H1 (cell line): ENCODE data around the gene BPIFB2. TPM values are rescaled to one million over a fixed set of nuclear protein-coding genes. Genes with fewer than 3 reads are reported as not detected.

Experiments used
- BACH1 ChIP-seq: IDR thresholded peaks from 2 replicates; pipeline ENCODE4 v1.6.1; 2012; ENCODE audit warnings: low read length, improper control_type of control experiment
- RXRA ChIP-seq: IDR thresholded peaks from 2 replicates; pipeline ENCODE4 v1.6.1; 2011; ENCODE audit warnings: low read depth, mild to moderate bottlenecking, low read length, moderate library complexity; ENCODE audit not compliant: insufficient read depth
- polyA plus RNA-seq, 7 experiments: library from polyadenylated mRNA; depleted of rRNA in 3 of 7; stranded (reverse) in 5 of 7; unstranded in 2 of 7; fragments of >200 nt in 5 of 7; fragments of 200-250 nt in 2 of 7; gene quantifications; 1 replicate in 5 of 7; 2 replicates in 1 of 7; 4 replicates in 1 of 7; pipeline versions ENCODE4 v1.2.1 to v1.2.3, GENCODE V29; 2011 to 2013; ENCODE audit warnings: missing spikeins in 2 of 7, mixed read lengths in 2 of 7
- total RNA-seq: library from RNA; stranded (reverse); fragmentation: NEBNext Ultra II Directional; extraction: Animal tissue kit (Norgen Biotek cat#: 25700); gene quantifications from 2 replicates; pipeline ENCODE4 v1.2.1, GENCODE V29; 2021
- TF ChIP-seq, protein P1 (sequence below): IDR thresholded peaks from 2 replicates; pipeline ENCODE4 v1.6.1; 2012; ENCODE audit warnings: inconsistent platforms
- TF ChIP-seq, protein P2 (sequence below): fragments of 300-600 bp; sonication (generic); IDR thresholded peaks from 2 replicates; pipeline ENCODE4 v1.7.1; 2012; ENCODE audit warnings: low read length, moderate library complexity, mild to moderate bottlenecking, inconsistent platforms; ENCODE audit not compliant: insufficient replicate concordance

Gene BPIFB2
- total and polyA plus RNA-seq, 2 of the 8 experiments (the other 6 are each of a cell fraction or from before 2014, with no cell fraction given) = not detected

DNA sequence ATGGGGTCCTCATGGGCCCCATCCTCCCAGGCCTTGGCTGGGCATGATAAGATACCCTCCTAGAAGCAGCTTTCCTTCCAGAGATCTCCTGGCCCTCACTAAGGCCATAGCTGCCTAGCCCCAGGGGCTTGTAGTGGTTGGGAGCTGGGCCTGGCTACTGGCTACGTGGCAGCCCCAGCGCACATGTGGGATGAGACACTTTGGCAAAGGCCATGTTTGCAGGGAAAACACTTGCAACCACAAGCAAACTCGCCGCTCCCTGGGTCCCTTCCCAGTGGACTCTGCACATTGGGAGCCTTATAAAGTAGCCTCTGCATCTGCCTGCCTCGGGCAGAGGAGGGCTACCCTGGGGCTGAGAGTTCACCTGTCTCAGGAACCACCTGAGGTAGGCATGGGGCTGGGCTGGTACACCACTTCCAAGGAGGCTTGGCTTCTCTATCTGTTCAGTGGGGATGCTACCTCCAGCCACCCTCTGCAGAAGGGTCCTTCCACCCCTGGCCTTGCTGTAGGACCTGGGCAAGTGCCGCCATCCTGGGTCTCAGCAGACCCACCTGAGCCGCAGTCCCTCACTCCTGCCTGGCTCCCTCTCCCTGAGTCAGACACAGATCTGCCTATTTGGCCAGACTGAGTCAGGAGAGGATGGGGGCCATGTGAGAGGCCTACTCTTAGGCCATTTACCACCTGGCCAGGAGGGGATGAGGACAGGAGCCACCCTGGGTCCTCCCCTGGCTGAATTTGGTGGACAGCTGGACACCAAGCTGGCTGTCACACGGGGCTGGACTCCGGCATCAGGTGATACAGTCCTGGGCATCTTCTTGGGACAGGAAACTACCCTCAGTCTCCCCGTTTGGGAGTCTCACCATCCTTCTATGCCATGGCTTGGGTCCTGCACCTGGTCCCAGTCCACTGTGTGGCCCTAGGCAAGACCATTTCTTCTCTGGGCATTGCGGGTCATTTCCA is at the start of gene BPIFB2 (continued):
- no peak for TF ChIP-seq RXRA
- no peak for TF ChIP-seq BACH1
- TF ChIP-seq, protein P1, sequence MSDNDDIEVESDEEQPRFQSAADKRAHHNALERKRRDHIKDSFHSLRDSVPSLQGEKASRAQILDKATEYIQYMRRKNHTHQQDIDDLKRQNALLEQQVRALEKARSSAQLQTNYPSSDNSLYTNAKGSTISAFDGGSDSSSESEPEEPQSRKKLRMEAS = no peak
- TF ChIP-seq, protein P2, sequence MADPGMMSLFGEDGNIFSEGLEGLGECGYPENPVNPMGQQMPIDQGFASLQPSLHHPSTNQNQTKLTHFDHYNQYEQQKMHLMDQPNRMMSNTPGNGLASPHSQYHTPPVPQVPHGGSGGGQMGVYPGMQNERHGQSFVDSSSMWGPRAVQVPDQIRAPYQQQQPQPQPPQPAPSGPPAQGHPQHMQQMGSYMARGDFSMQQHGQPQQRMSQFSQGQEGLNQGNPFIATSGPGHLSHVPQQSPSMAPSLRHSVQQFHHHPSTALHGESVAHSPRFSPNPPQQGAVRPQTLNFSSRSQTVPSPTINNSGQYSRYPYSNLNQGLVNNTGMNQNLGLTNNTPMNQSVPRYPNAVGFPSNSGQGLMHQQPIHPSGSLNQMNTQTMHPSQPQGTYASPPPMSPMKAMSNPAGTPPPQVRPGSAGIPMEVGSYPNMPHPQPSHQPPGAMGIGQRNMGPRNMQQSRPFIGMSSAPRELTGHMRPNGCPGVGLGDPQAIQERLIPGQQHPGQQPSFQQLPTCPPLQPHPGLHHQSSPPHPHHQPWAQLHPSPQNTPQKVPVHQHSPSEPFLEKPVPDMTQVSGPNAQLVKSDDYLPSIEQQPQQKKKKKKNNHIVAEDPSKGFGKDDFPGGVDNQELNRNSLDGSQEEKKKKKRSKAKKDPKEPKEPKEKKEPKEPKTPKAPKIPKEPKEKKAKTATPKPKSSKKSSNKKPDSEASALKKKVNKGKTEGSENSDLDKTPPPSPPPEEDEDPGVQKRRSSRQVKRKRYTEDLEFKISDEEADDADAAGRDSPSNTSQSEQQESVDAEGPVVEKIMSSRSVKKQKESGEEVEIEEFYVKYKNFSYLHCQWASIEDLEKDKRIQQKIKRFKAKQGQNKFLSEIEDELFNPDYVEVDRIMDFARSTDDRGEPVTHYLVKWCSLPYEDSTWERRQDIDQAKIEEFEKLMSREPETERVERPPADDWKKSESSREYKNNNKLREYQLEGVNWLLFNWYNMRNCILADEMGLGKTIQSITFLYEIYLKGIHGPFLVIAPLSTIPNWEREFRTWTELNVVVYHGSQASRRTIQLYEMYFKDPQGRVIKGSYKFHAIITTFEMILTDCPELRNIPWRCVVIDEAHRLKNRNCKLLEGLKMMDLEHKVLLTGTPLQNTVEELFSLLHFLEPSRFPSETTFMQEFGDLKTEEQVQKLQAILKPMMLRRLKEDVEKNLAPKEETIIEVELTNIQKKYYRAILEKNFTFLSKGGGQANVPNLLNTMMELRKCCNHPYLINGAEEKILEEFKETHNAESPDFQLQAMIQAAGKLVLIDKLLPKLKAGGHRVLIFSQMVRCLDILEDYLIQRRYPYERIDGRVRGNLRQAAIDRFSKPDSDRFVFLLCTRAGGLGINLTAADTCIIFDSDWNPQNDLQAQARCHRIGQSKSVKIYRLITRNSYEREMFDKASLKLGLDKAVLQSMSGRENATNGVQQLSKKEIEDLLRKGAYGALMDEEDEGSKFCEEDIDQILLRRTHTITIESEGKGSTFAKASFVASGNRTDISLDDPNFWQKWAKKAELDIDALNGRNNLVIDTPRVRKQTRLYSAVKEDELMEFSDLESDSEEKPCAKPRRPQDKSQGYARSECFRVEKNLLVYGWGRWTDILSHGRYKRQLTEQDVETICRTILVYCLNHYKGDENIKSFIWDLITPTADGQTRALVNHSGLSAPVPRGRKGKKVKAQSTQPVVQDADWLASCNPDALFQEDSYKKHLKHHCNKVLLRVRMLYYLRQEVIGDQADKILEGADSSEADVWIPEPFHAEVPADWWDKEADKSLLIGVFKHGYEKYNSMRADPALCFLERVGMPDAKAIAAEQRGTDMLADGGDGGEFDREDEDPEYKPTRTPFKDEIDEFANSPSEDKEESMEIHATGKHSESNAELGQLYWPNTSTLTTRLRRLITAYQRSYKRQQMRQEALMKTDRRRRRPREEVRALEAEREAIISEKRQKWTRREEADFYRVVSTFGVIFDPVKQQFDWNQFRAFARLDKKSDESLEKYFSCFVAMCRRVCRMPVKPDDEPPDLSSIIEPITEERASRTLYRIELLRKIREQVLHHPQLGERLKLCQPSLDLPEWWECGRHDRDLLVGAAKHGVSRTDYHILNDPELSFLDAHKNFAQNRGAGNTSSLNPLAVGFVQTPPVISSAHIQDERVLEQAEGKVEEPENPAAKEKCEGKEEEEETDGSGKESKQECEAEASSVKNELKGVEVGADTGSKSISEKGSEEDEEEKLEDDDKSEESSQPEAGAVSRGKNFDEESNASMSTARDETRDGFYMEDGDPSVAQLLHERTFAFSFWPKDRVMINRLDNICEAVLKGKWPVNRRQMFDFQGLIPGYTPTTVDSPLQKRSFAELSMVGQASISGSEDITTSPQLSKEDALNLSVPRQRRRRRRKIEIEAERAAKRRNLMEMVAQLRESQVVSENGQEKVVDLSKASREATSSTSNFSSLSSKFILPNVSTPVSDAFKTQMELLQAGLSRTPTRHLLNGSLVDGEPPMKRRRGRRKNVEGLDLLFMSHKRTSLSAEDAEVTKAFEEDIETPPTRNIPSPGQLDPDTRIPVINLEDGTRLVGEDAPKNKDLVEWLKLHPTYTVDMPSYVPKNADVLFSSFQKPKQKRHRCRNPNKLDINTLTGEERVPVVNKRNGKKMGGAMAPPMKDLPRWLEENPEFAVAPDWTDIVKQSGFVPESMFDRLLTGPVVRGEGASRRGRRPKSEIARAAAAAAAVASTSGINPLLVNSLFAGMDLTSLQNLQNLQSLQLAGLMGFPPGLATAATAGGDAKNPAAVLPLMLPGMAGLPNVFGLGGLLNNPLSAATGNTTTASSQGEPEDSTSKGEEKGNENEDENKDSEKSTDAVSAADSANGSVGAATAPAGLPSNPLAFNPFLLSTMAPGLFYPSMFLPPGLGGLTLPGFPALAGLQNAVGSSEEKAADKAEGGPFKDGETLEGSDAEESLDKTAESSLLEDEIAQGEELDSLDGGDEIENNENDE = no peak
